ENCODE data around the gene FUCA1. TPM values are rescaled to one million over a fixed set of nuclear protein-coding genes. Genes with fewer than 3 reads are reported as not detected.
A peak's percentile ranks its signal among the peaks of the same experiment; 100 is the strongest.

Gene FUCA1
- total and polyA plus RNA-seq, 12 donors: 17.9 to 109 (median 59.1) TPM

GRCh38 chr1:23910144-23910543, 42.1 kb upstream of the FUCA1 start:
- Histone ChIP-seq H3K9me3 (replicated peaks in 1 of 3) (no peaks in the 10 kb centered on the region), H3K27ac (no peak overlapping the region), H3K4me1 (replicated peaks in 1 of 2) (no peaks in the 10 kb centered on the region), H3K36me3 (replicated peaks in 1 of 2) (no peaks in the 10 kb centered on the region), H3K4me3 (no peak overlapping the region), H3K27me3 (no peaks in the 10 kb centered on the region)
- DNase-seq: no peak
- TF ChIP-seq CTCF (IDR thresholded peaks at IDR 0.05) (no peak), POLR2A (IDR thresholded peaks at IDR 0.05) (no peak)
- 88 to 93% (median 90%) methylated on average over 8 of the region's 8 CpGs for WGBS, 4 donors
- intact Hi-C loops (cut with DNase I): loop anchor here in 1 of 2 donors (10.0 kb wide), 2 partner anchors 95 to 135 kb away; partner anchors contain the start of gene PITHD1

- Histone ChIP-seq H3K9me3 (replicated peaks in 1 of 3) (no peaks in the 10 kb centered on the region), H3K27ac (no peak overlapping the region), H3K27me3 (peaks cover 2% of the 10 kb centered on the region), H3K4me1 (replicated peaks in 1 of 2) (no peaks in the 10 kb centered on the region), H3K36me3 (replicated peaks in 1 of 2) (no peaks in the 10 kb centered on the region), H3K4me3 (no peak overlapping the region)
- WGBS, 4 donors: 68 to 81% (median 74%) methylated on average over 8 to 10 of the region's 10 CpGs
- no peak for DNase-seq
- TF ChIP-seq CTCF (IDR thresholded peaks at IDR 0.05): no peak
- TF ChIP-seq POLR2A (IDR thresholded peaks at IDR 0.05): no peak
- intact Hi-C loops (cut with DNase I): no loop called here
Observed at GRCh38 chr1:23909412-23909811, 41.3 kb upstream of the FUCA1 start.

- TF ChIP-seq POLR2A (IDR thresholded peaks at IDR 0.05) (no peak), CTCF (IDR thresholded peaks at IDR 0.05) (no peak)
- DNase-seq: peak in 1 of 7 donors; percentile 24
- H3K27me3 ChIP-seq: peaks cover 9% of the 10 kb centered on the region
- H3K27ac ChIP-seq: no peak overlapping the region
- no peaks in the 10 kb centered on the region for H3K4me1 ChIP-seq (replicated peaks in 1 of 2)
- H3K9me3 ChIP-seq (replicated peaks in 1 of 3): no peaks in the 10 kb centered on the region
- intact Hi-C loops (cut with DNase I): no loop called here
- H3K4me3 ChIP-seq: no peak overlapping the region
- 27 to 33% (median 31%) methylated on average over 5 to 9 of the region's 9 CpGs for WGBS, 4 donors
- H3K36me3 ChIP-seq (replicated peaks in 1 of 2): no peaks in the 10 kb centered on the region
Observed at GRCh38 chr1:23908453-23909341, 40.6 kb upstream of the FUCA1 start.

GRCh38 chr1:23906731-23907130, 38.6 kb upstream of the FUCA1 start:
- no peaks in the 10 kb centered on the region for H3K4me1 ChIP-seq (replicated peaks in 1 of 2)
- intact Hi-C loops (cut with DNase I): no loop called here
- DNase-seq: no peak
- H3K27ac ChIP-seq: no peak overlapping the region
- no peaks in the 10 kb centered on the region for H3K36me3 ChIP-seq (replicated peaks in 1 of 2)
- no peak overlapping the region for H3K4me3 ChIP-seq
- no peak for TF ChIP-seq CTCF (IDR thresholded peaks at IDR 0.05)
- TF ChIP-seq POLR2A (IDR thresholded peaks at IDR 0.05): no peak
- 60 to 100% (median 82%) methylated on average over 1 of the region's 1 CpG for WGBS, 4 donors
- no peaks in the 10 kb centered on the region for H3K9me3 ChIP-seq (replicated peaks in 1 of 3)
- peaks cover 23% of the 10 kb centered on the region for H3K27me3 ChIP-seq
